Caki2 (cell line): Measurements from ENCODE around the gene SH3RF3. TPM values are rescaled to one million over a fixed set of nuclear protein-coding genes. Genes with fewer than 3 reads are reported as not detected.
A peak's percentile ranks its signal among the peaks of the same experiment; 100 is the strongest.
"Not testable (repeated sequence)": the region's sequence is repeated elsewhere in the genome, so short reads cannot be mapped to it uniquely, and the experiment has no call there.

Experiments used
- DNase-seq: peaks from one replicate; pipeline ENCODE4 v3.0.0-alpha.2; 2015; ENCODE audit warnings: low read depth
- in situ Hi-C: cut with HindIII; loops from 2 replicates; pipeline ENCODE4 v1.10.0; 2016; ENCODE audit warnings: low sequenced_read_pairs, low pct_unique_long_range_greater_than_20kb, mixed read lengths
- total RNA-seq: library from RNA; depleted of rRNA; stranded (reverse); fragments of >200 nt; shearing (Covaris generic); gene quantifications from 2 replicates; pipeline ENCODE4 v1.2.3, GENCODE V29; 2014; ENCODE audit warnings: low replicate concordance

Gene SH3RF3
- total RNA-seq, 1 experiment from 2014 or later, result 0.20 TPM

DNA sequence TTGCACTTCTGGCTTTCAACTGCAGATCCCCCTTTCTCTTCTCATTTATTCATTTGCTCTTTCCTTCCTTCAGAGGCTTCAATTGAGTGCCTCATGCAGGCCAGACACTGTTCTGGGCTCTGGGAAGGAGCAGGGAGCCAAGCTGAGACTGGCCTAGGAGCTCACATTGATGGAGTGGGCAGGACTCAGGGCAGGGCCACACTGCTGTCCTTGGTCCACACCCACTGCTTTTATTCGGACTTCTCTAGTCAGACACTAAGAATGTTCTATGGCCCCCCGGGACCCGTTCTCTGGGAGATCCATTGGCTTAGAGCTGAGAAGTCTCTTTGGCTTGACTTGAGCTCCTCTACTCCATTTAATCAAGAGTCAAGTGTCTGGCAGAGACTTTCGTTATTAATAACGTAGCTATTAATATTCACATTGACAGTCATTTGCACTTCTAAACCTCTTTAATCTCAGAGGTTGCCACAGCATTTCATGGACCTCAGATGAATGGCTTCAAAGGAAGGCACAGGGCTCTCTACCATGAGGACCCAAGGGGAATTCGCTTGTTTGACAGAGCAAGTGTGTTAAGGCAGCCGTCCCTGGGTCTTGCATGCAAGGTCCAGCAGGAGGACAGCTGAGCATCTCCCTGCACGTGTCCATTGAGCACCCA, 20.1 kb downstream of the SH3RF3 start:
- in situ Hi-C loops, result no loop called here
- DNase-seq, result no peak

DNA sequence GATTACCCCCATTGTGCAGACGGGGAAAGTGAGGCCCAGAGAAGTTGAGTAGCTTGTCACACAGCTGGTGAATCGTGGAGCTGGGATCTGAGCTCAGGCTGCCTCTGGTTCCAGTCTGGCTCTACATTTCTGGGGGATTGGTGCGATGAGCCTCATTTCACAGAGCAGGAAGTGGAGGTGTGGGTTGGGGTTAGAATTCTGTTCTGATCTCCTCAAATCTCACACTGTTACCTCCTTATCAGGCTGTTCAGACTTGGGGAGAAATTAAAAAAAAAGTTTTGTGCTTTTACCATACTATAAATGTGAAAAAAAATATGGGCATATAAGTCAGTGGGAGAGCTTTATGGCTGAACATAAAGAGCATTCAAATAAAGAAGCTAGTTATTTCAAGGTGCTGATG, 21.6 kb downstream of the SH3RF3 start:
- in situ Hi-C loops, result no loop called here
- no peak for DNase-seq

- no peak for DNase-seq
- in situ Hi-C loops, result no loop called here
Measured at GRCh38 chr2:109151519-109151918, 22.5 kb downstream of the SH3RF3 start.

- DNase-seq, result no peak
- in situ Hi-C loops, result no loop called here
Measured at GRCh38 chr2:109153005-109153784, 24.2 kb downstream of the SH3RF3 start.

DNA sequence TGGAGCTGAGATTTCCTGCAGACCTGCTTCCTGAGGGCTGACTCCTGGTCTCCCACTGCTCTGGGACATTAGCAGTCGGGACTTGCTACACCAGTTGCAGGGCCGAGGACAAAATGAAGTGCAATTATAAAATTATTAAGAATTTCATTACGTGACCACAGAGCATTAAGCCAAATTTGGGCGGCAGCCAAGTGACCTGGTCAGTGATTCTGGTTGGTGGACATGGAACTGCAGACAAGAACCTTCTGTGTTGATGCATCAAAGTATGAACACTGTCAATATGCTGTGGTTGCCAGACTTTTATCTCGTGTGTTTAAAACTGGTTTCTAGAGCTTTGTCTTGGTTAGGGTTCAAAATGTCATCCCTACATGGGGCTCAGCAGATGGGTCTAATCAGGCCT, 24.8 kb downstream of the SH3RF3 start:
- DNase-seq, result no peak
- in situ Hi-C loops, result no loop called here

DNA sequence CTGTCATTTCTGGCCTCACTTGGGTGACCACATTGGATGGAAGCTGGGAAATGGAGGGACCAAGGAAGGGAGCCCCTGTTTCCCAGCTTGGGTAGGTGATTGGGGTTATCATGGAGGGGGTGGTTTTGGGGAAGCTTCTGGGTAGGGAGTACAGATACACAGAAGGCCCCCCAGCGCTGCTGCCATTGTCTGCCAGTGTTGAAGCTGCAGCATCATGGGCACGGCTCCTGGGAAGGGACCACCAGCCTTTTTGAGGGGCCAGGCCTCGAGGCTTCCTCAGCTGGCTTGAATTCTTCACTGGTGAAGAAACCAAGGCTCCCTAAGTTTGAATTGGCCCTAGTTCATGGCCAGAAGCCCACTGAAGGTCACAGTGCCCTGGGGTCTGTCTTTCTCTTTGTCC, 25.2 kb downstream of the SH3RF3 start:
- in situ Hi-C loops, result no loop called here
- DNase-seq, result no peak

DNA sequence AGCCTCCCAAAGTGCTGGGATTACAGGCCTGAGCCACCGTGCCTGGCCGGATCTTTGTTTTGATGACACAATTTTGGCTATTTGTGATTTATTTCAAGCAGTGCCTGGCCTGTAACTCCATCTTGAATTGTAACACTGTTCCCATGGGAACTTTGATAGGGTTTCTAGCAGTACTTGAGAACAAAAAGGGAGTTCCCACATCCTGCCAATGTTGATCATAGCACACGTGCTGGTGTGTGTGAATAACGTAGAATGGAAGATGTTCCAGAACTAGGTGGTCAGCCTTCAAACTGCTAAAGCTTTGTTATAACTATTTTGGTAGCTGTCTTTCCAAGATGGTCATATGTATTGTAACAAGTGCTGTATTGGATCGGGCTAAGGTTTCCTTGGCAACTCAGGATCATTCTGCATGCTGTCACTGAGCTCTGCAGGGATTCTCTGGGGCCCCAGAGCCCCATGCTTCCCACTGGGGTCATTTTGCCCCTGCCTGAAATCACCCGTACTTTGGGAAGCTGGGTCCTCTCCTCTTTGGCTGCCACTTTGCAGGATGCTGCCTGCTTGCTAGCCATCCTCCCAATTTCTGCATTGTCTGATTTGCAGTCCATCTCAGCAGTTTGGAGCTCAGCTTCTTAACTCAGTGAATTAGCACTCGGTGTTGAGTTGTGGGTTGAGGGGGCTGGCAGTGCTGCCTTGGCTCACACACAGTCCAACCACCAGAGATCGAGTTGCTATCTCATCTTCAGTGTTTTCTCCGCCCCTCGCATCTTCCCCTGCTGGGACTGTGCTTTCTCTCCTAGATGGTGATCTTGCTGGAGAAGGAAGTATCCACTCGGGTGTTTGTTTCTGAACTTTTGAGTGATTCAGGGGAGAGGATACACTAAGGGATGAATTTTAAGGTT, 26.8 kb downstream of the SH3RF3 start:
- no peak for DNase-seq
- in situ Hi-C loops, result no loop called here

DNA sequence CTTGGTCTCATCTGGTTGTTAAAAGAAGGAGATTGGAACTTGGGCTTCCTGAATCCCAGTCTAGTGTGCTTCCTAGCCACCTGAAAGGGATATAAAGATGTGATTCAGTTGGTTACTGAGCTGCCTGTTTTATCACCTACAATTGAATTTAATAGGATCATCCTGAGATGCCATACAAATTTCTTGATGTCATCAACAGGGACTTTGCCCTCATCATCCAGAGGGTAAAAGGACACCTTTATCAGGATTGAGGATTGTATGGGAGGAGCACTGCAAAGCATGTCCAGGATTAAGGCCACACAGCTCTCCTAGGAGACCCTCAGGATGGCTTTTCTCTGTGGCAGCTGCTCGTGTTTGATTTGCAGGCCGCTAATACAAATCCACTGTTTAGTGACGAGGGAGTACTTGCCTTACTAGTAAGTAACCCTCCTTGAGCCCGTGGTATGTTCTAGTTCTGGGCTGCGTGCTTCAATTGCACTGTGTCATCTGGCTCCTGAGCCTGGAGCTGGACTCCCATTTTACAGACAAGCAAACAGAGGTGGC, 28.6 kb downstream of the SH3RF3 start:
- DNase-seq, result no peak
- in situ Hi-C loops, result no loop called here

GRCh38 chr2:109158237-109158636, 29.2 kb downstream of the SH3RF3 start:
- in situ Hi-C loops, result no loop called here
- DNase-seq, result no peak

DNA sequence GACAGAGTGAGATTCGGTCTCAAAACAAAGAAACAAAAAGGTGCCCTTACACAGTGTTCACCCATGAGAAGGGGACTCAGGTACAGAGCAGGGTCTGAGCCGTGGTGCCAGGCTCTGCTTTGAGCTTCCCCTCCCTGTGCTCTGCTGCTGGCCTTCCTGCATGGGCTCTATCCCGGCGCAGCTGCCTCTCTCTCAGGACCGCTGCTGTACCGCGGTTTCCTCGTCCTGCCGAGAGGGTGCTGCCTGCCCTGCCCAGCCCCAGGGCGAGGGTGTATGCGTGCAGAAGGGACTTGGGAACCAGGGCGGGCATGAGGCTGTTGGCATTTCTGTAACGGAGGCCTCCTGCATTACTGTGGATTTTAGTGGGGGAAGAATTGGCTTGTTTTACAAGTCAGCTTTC, 30.1 kb downstream of the SH3RF3 start:
- no peak for DNase-seq
- in situ Hi-C loops, result no loop called here

GRCh38 chr2:109160714-109161440, 31.9 kb downstream of the SH3RF3 start:
- no peak for DNase-seq
- in situ Hi-C loops, result no loop called here

GRCh38 chr2:109162367-109162766, 33.4 kb downstream of the SH3RF3 start:
- not testable (repeated sequence) for DNase-seq

GRCh38 chr2:109162999-109163398, 34.0 kb downstream of the SH3RF3 start:
- in situ Hi-C loops, result no loop called here
- no peak for DNase-seq

More at GRCh38 chr2:109162367-109162766, 33.4 kb downstream of the SH3RF3 start:
- in situ Hi-C loops, result not testable (repeated sequence)

- in situ Hi-C loops, result no loop called here
- DNase-seq, result no peak
Measured at GRCh38 chr2:109164311-109164710, 35.3 kb downstream of the SH3RF3 start.

DNA sequence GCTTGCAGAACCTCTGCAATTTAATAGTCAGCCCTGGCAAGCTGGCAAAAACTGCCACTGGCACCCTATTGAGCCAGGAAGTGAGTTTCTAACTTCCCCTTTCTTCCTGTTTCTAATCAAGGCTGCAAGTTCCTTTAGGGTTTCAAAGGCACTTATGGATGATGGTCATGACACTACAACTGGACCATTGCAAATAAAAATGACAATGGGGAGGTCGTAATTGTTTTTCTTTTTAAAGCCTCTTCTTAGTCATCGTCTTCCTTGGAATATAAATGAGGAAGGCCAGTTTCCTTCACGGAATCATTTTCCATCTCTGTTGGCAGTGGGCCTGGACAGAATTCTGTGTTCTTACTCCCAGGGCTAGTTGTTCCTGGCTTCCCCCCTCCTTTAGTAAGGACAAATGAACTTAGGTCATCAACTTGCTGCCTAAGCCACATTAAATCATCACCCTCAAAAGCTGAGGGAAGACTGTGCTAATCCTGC, 35.8 kb downstream of the SH3RF3 start:
- in situ Hi-C loops, result no loop called here
- DNase-seq, result peak; percentile 41

GRCh38 chr2:109166811-109167210, 37.8 kb downstream of the SH3RF3 start:
- no peak for DNase-seq
- in situ Hi-C loops, result no loop called here

DNA sequence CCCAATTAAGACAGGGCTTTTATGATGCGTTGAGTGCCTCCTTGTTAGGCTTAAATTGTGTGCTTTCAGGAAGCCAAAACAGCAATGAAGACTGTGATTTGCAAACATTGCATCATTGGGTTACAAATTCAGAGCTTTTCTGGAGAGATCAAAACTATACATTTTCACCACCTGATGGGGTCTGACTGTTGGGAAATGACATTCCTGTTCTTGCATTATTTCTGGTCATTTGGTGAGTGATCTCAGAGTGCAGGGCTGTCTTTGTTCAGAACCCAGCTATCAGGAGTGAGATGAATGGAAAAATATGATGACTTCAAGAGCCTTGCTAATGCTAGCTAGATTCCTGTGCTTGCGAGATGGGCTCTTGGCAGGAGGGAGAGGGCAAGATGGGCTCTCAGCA, 39.1 kb downstream of the SH3RF3 start:
- DNase-seq, result no peak
- in situ Hi-C loops, result no loop called here

DNA sequence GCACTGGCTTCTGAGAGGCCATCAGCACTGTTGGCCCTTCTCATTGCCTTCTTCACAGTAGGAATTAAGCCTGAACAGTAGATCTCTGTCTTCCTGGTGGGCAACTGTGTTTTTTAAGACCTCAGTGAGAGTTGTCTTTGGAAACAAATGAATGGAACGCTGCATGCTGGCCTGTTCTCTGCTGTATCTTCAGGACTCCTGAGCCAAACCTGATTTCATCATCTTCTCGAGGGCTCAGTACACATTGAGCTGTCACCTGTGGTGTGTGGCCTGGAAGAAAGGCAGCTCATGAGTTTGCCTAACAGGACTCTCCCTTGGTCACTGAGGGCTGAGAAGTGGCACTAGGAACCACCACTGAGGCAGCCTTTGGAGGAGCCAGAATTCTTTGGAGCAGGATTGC, 39.7 kb downstream of the SH3RF3 start:
- DNase-seq, result no peak
- in situ Hi-C loops, result no loop called here
